H9 (cell line): ENCODE data around the gene CCDC9B. TPM values are rescaled to one million over a fixed set of nuclear protein-coding genes. Genes with fewer than 3 reads are reported as not detected.

ENCODE experiments used
- DNase-seq: peaks from one replicate; pipeline ENCODE4 v3.0.0-alpha.2; 2017
- H2AFZ ChIP-seq: one replicate; pipeline ENCODE4 v1.6.1; 2013; ENCODE audit warnings: mild to moderate bottlenecking, low read length, control low read depth, moderate library complexity
- H2AK5ac ChIP-seq: 2 replicates; pipeline ENCODE4 v1.6.1; 2013; ENCODE audit warnings: low read length, control low read depth, mixed read lengths; ENCODE audit not compliant: insufficient read length
- H2BK120ac ChIP-seq: one replicate; pipeline ENCODE4 v1.6.1; 2013; ENCODE audit warnings: low read depth, mild to moderate bottlenecking, low read length, control low read depth, inconsistent platforms; ENCODE audit not compliant: poor library complexity, severe bottlenecking
- H2BK12ac ChIP-seq: 2 replicates; pipeline ENCODE4 v1.6.1; 2013; ENCODE audit warnings: low read length, control low read depth, mixed read lengths, low read depth; ENCODE audit not compliant: insufficient read length
- H2BK15ac ChIP-seq: 2 replicates; pipeline ENCODE4 v1.6.1; 2013; ENCODE audit warnings: low read depth, low read length, control low read depth
- H2BK20ac ChIP-seq: one replicate; pipeline ENCODE4 v1.6.1; 2013; ENCODE audit warnings: low read depth, mild to moderate bottlenecking, low read length, control low read depth, inconsistent platforms; ENCODE audit not compliant: poor library complexity, severe bottlenecking
- H2BK5ac ChIP-seq: 2 replicates; pipeline ENCODE4 v1.6.1; 2013; ENCODE audit warnings: low read length, control low read depth, mixed read lengths; ENCODE audit not compliant: insufficient read length
- H3K14ac ChIP-seq: 2 replicates; pipeline ENCODE4 v1.6.1; 2013; ENCODE audit warnings: low read length, control low read depth; ENCODE audit not compliant: insufficient read depth
- H3K18ac ChIP-seq: 2 replicates; pipeline ENCODE4 v1.6.1; 2013; ENCODE audit warnings: low read depth, mild to moderate bottlenecking, mixed read lengths, low read length, control low read depth; ENCODE audit not compliant: insufficient read length
- H3K23ac ChIP-seq: 2 replicates; pipeline ENCODE4 v1.6.1; 2013; ENCODE audit warnings: low read length, control low read depth, mixed read lengths, low read depth; ENCODE audit not compliant: insufficient read length
- H3K23me2 ChIP-seq: 2 replicates; pipeline ENCODE4 v1.6.1; 2013; ENCODE audit warnings: low read depth, mild to moderate bottlenecking, mixed read lengths, low read length, control low read depth; ENCODE audit not compliant: insufficient read length, poor library complexity, severe bottlenecking
- H3K27ac ChIP-seq: 2 replicates; pipeline ENCODE4 v1.5.1; 2013; ENCODE audit warnings: low read length, control low read depth, mixed read lengths, low read depth; ENCODE audit not compliant: insufficient read length
- H3K27me3 ChIP-seq: 2 replicates; pipeline ENCODE4 v1.6.1; 2013; ENCODE audit warnings: low read length, control low read depth, inconsistent platforms; ENCODE audit not compliant: insufficient read depth
- H3K4ac ChIP-seq: 2 replicates; pipeline ENCODE4 v1.6.1; 2013; ENCODE audit warnings: low read depth, mild to moderate bottlenecking, control low read depth, inconsistent platforms, low read length, moderate library complexity
- H3K4me1 ChIP-seq: 2 replicates; pipeline ENCODE4 v1.6.1; 2013; ENCODE audit warnings: low read length, control low read depth, inconsistent platforms; ENCODE audit not compliant: insufficient read depth
- H3K4me2 ChIP-seq: 2 replicates; pipeline ENCODE4 v1.6.1; 2013; ENCODE audit warnings: low read length, control low read depth, mixed read lengths; ENCODE audit not compliant: insufficient read length, insufficient read depth
- H3K56ac ChIP-seq: 2 replicates; pipeline ENCODE4 v1.6.1; 2013; ENCODE audit warnings: low read depth, mild to moderate bottlenecking, mixed read lengths, low read length, control low read depth; ENCODE audit not compliant: insufficient read length
- H3K79me1 ChIP-seq: 2 replicates; pipeline ENCODE4 v1.6.1; 2013; ENCODE audit warnings: low read depth, mild to moderate bottlenecking, moderate library complexity, low read length, control low read depth, inconsistent platforms; ENCODE audit not compliant: insufficient read depth, poor library complexity, severe bottlenecking
- H3K79me2 ChIP-seq: 2 replicates; pipeline ENCODE4 v1.6.1; 2013; ENCODE audit warnings: low read length, control low read depth, inconsistent platforms; ENCODE audit not compliant: insufficient read depth
- H3K9ac ChIP-seq: 2 replicates; pipeline ENCODE4 v1.6.1; 2013; ENCODE audit warnings: low read length, control low read depth, mixed read lengths; ENCODE audit not compliant: insufficient read length; ENCODE audit errors: extremely low read depth
- H3K9me3 ChIP-seq: one replicate; pipeline ENCODE4 v1.6.1; 2013; ENCODE audit warnings: low read depth, low read length, inconsistent platforms; ENCODE audit not compliant: control insufficient read depth
- H3T11ph ChIP-seq: one replicate; pipeline ENCODE4 v1.6.1; 2013; ENCODE audit warnings: mild to moderate bottlenecking, low read length, control low read depth, inconsistent platforms
- H4K20me1 ChIP-seq: one replicate; pipeline ENCODE4 v1.6.1; 2013; ENCODE audit not compliant: control insufficient read depth, insufficient read length, insufficient read depth
- H4K5ac ChIP-seq: 2 replicates; pipeline ENCODE4 v1.6.1; 2013; ENCODE audit warnings: low read depth, mild to moderate bottlenecking, mixed read lengths, low read length, control low read depth; ENCODE audit not compliant: insufficient read length
- H4K8ac ChIP-seq: replicated peaks from 2 replicates; pipeline ENCODE4 v1.6.1; 2013; ENCODE audit warnings: low read length, control low read depth, mixed read lengths, low read depth; ENCODE audit not compliant: insufficient read length
- H4K91ac ChIP-seq: 2 replicates; pipeline ENCODE4 v1.6.1; 2013; ENCODE audit warnings: low read depth, mild to moderate bottlenecking, moderate library complexity, mixed read lengths, low read length, control low read depth; ENCODE audit not compliant: insufficient read length
- H3K27ac Mint-ChIP-seq, 3 experiments: 2 replicates in 2 of 3; 3 replicates in 1 of 3; pipeline ENCODE4 v1.8.0; 2020 to 2021; ENCODE audit warnings: mixed read lengths in 3 of 3, mild to moderate bottlenecking in 1 of 3, moderate library complexity in 1 of 3
- H3K27me3 Mint-ChIP-seq: 2 replicates; pipeline ENCODE4 v1.8.0; 2021; ENCODE audit warnings: low read depth, mild to moderate bottlenecking, moderate library complexity, mixed read lengths
- H3K36me3 Mint-ChIP-seq, 3 experiments: 2 replicates in 2 of 3; 3 replicates in 1 of 3; pipeline ENCODE4 v1.8.0; 2020 to 2021; ENCODE audit warnings: low read depth in 3 of 3, mixed read lengths in 3 of 3; ENCODE audit not compliant: insufficient read depth in 1 of 3
- H3K4me1 Mint-ChIP-seq, 2 experiments: 2 replicates each; pipeline ENCODE4 v1.8.0; 2020; ENCODE audit warnings: mixed read lengths in 2 of 2
- H3K4me3 Mint-ChIP-seq, 2 experiments: 2 replicates in 1 of 2; 3 replicates in 1 of 2; pipeline ENCODE4 v1.8.0; 2020 to 2021; ENCODE audit warnings: mild to moderate bottlenecking in 2 of 2, mixed read lengths in 2 of 2, moderate library complexity in 1 of 2
- H3K9me3 Mint-ChIP-seq, 2 experiments: 2 replicates in 1 of 2; 3 replicates in 1 of 2; pipeline ENCODE4 v1.8.0; 2020; ENCODE audit warnings: mild to moderate bottlenecking in 2 of 2, mixed read lengths in 2 of 2, moderate library complexity in 1 of 2
- CTCF ChIP-seq: fragments of 200-600 bp; sonication (generic); conservative IDR thresholded peaks from 3 replicates; pipeline ENCODE4 v1.8.0; 2021; ENCODE audit warnings: antibody characterized with exemption, mild to moderate bottlenecking
- WGBS: extraction: QIAGEN DNeasy Blood & Tissue Kit; methylation state at CpG from one replicate; pipeline ENCODE4 v1.1.7; 2013; ENCODE audit warnings: missing lambda C conversion rate, low lambda C conversion rate, mixed read lengths; ENCODE audit not compliant: insufficient read length; ENCODE audit errors: extremely low coverage; 5-methylcytosine and 5-hydroxymethylcytosine counted together
- total RNA-seq: library from RNA; stranded (reverse); gene quantifications from 2 replicates; pipeline ENCODE4 v1.2.1, GENCODE V29; 2021

The CCDC9B gene
- total RNA-seq, 1 experiment from 2014 or later: 0.48 TPM

- H3K4me1 Mint-ChIP-seq: peaks cover 22 to 31% of the 10 kb centered on the region in 2 experiments
- no peaks in the 10 kb centered on the region for H3K9me3 Mint-ChIP-seq
- Histone ChIP-seq H3K4ac (no peak overlapping the region), H2AFZ (no peak overlapping the region), H3K79me1 (no peaks in the 10 kb centered on the region), H4K91ac (no peak overlapping the region), H3T11ph (no peak overlapping the region), H3K9me3 (no peaks in the 10 kb centered on the region), H4K5ac (no peak overlapping the region), H3K27ac (no peak overlapping the region), H2BK20ac (no peak overlapping the region), H2AK5ac (no peak overlapping the region), H3K4me1 (no peaks in the 10 kb centered on the region; the same call in 1 of the 2 replicates), H3K4me2 (peak overlapping the region; percentile 58), H3K56ac (no peak overlapping the region), H2BK120ac (no peak overlapping the region), H3K14ac (no peak overlapping the region), H4K8ac (no peak overlapping the region), H3K23ac (no peak overlapping the region), H3K18ac (no peak overlapping the region), H4K20me1 (no peaks in the 10 kb centered on the region), H2BK5ac (no peak overlapping the region), H3K9ac (no peak overlapping the region), H3K23me2 (peaks cover 8% of the 10 kb centered on the region), H2BK15ac (no peak overlapping the region), H2BK12ac (no peak overlapping the region), H3K27me3 (peaks cover 3% of the 10 kb centered on the region), H3K79me2 (no peaks in the 10 kb centered on the region)
- H3K27ac Mint-ChIP-seq: no peak overlapping the region
- DNase-seq: peak; percentile 64
- H3K27me3 Mint-ChIP-seq: peaks cover 53% of the 10 kb centered on the region
- no CpG with 5 or more reads among the region's 31 CpGs for WGBS
- TF ChIP-seq CTCF: no peak
- H3K36me3 Mint-ChIP-seq: no peaks in the 10 kb centered on the region; a peak in 1 of 7 replicates
- peak overlapping the region; percentile 71 to 84 for H3K4me3 Mint-ChIP-seq
Measured at GRCh38 chr15:40358471-40359353, 18.0 kb upstream of the CCDC9B start.
